Activated CD8-positive, alpha-beta T cell treated with anti-CD3 and anti-CD28 coated beads, Interleukin-2, amount 10 ng/mL, durations not matched to agents 7 days and 5 days (primary cell): ENCODE results near the gene EIF2D. TPM values are rescaled to one million over a fixed set of nuclear protein-coding genes. Genes with fewer than 3 reads are reported as not detected.
A peak's percentile ranks its signal among the peaks of the same experiment; 100 is the strongest.

ENCODE experiments used
- ATAC-seq: fragments of 150-1000 bp; cut with Tn5 transposase; one replicate; pipeline ENCODE4 v1.10.0; 2021; ENCODE audit warnings: moderate library complexity
- CTCF ChIA-PET: fragments of 350-600 bp; sonication (Branson Sonifier 250); formaldehyde crosslinking; loops from one replicate; lab custom pipeline; 2021; ENCODE audit warnings: antibody characterized with exemption; lab: Charles Lee
- POLR2A ChIA-PET: fragments of 350-600 bp; sonication (Branson Sonifier 250); formaldehyde crosslinking; loops from one replicate; lab custom pipeline; 2021; ENCODE audit warnings: antibody characterized with exemption; lab: Charles Lee
- DNase-seq: peaks from one replicate; pipeline ENCODE4 v3.0.0-alpha.2; 2020
- H3K27ac Mint-ChIP-seq: one replicate; pipeline ENCODE4 v1.8.0; 2021; ENCODE audit warnings: mild to moderate bottlenecking, mixed read lengths
- H3K27me3 Mint-ChIP-seq: one replicate; pipeline ENCODE4 v1.8.0; 2021; ENCODE audit warnings: low read depth, mixed read lengths
- H3K36me3 Mint-ChIP-seq: one replicate; pipeline ENCODE4 v1.8.0; 2021; ENCODE audit warnings: low read depth, mixed read lengths
- H3K4me1 Mint-ChIP-seq: one replicate; pipeline ENCODE4 v1.8.0; 2021; ENCODE audit warnings: low read depth, mixed read lengths
- H3K4me3 Mint-ChIP-seq: one replicate; pipeline ENCODE4 v1.8.0; 2021; ENCODE audit warnings: mild to moderate bottlenecking, mixed read lengths
- H3K9me3 Mint-ChIP-seq: one replicate; pipeline ENCODE4 v1.8.0; 2022; ENCODE audit warnings: mixed read lengths; ENCODE audit not compliant: insufficient read depth
- total RNA-seq, 2 experiments: library from RNA; stranded (reverse); gene quantifications; one replicate each; pipeline ENCODE4 v1.2.3, GENCODE V29; 2021

EIF2D gene
- total RNA-seq, 2 experiments from 2014 or later: 41.6 to 45.1 TPM

GRCh38 chr1:206600527-206600926 is 11.7 kb downstream of the EIF2D start:
- DNase-seq (no peak), ATAC-seq (no peak)
- CTCF ChIA-PET: interaction anchor here (1.0 to 2.4 kb wide), 3 partner anchors 12 to 64 kb away, joined by 3 to 8 read pairs (median 4); no protein-coding TSS in a partner anchor
- H3K36me3 Mint-ChIP-seq: peaks cover 50% of the 10 kb centered on the region
- no peaks in the 10 kb centered on the region for H3K27me3 Mint-ChIP-seq
- H3K27ac Mint-ChIP-seq: no peak overlapping the region
- peaks cover 2% of the 10 kb centered on the region for H3K4me1 Mint-ChIP-seq
- H3K9me3 Mint-ChIP-seq: no peaks in the 10 kb centered on the region
- H3K4me3 Mint-ChIP-seq: no peak overlapping the region
- POLR2A ChIA-PET: interaction anchor here (1.2 kb wide), 1 partner anchor 13 kb away, joined by 4 read pairs; no protein-coding TSS in a partner anchor

- H3K27me3 Mint-ChIP-seq: no peaks in the 10 kb centered on the region
- DNase-seq: no peak
- ChIA-PET POLR2A (no interaction called here), CTCF (interaction anchor here (1.2 to 2.7 kb wide), 4 partner anchors 12 to 68 kb away, joined by 3 to 8 read pairs (median 4); no protein-coding TSS in a partner anchor)
- no peak overlapping the region for H3K4me3 Mint-ChIP-seq
- peaks cover 14% of the 10 kb centered on the region for H3K4me1 Mint-ChIP-seq
- ATAC-seq: no peak
- no peaks in the 10 kb centered on the region for H3K9me3 Mint-ChIP-seq
- peaks cover 59% of the 10 kb centered on the region for H3K36me3 Mint-ChIP-seq
- H3K27ac Mint-ChIP-seq: no peak overlapping the region
These were observed 16.0 kb downstream of the EIF2D start for GRCh38 chr1:206596319-206596666.

GRCh38 chr1:206595581-206596318 is 16.5 kb downstream of the EIF2D start:
- ATAC-seq: no peak
- no peak overlapping the region for H3K27ac Mint-ChIP-seq

GRCh38 chr1:206593351-206593925 is 18.8 kb downstream of the EIF2D start:
- Mint-ChIP-seq H3K27ac (peak overlapping the region; percentile 73), H3K27me3 (no peaks in the 10 kb centered on the region), H3K9me3 (no peaks in the 10 kb centered on the region), H3K4me3 (no peak overlapping the region), H3K4me1 (peaks cover 42% of the 10 kb centered on the region), H3K36me3 (peaks cover 65% of the 10 kb centered on the region)
- no peak for DNase-seq
- no peak for ATAC-seq
- POLR2A ChIA-PET: interaction anchor here (0.6 to 1.1 kb wide), 2 partner anchors 13 to 146 kb away, joined by 3 read pairs; no protein-coding TSS in a partner anchor
- CTCF ChIA-PET: interaction anchor here (0.9 to 4.2 kb wide), 9 partner anchors 10 to 114 kb away, joined by 3 to 23 read pairs (median 5); no protein-coding TSS in a partner anchor

More at GRCh38 chr1:206595581-206596318, 16.5 kb downstream of the EIF2D start:
- Mint-ChIP-seq H3K9me3 (no peaks in the 10 kb centered on the region), H3K4me1 (peaks cover 19% of the 10 kb centered on the region), H3K27me3 (no peaks in the 10 kb centered on the region), H3K36me3 (peaks cover 62% of the 10 kb centered on the region), H3K4me3 (no peak overlapping the region)
- no peak for DNase-seq
- CTCF ChIA-PET: interaction anchor here (0.9 to 2.7 kb wide), 5 partner anchors 12 to 133 kb away, joined by 3 to 8 read pairs (median 3); no protein-coding TSS in a partner anchor
- POLR2A ChIA-PET: no interaction called here

GRCh38 chr1:206591696-206592095 is 20.6 kb downstream of the EIF2D start:
- Mint-ChIP-seq H3K36me3 (peaks cover 76% of the 10 kb centered on the region), H3K27me3 (no peaks in the 10 kb centered on the region), H3K4me1 (peaks cover 58% of the 10 kb centered on the region), H3K27ac (peak overlapping the region; percentile 50), H3K4me3 (no peak overlapping the region), H3K9me3 (no peaks in the 10 kb centered on the region)
- ChIA-PET POLR2A (interaction anchor here (1.0 to 1.5 kb wide), 3 partner anchors 16 to 47 kb away, joined by 3 read pairs; partner anchors contain the start of gene DYRK3), CTCF (interaction anchor here (0.5 to 4.2 kb wide), 22 partner anchors 8 to 1051 kb away, joined by 3 to 23 read pairs (median 4); partner anchors contain the start of genes DYRK3 and EIF2D)
- DNase-seq: no peak
- no peak for ATAC-seq

- H3K4me3 Mint-ChIP-seq: no peak overlapping the region
- no peaks in the 10 kb centered on the region for H3K9me3 Mint-ChIP-seq
- H3K27ac Mint-ChIP-seq: peak overlapping the region; percentile 81
- ATAC-seq (no peak), DNase-seq (no peak)
- POLR2A ChIA-PET: interaction anchor here (1.0 to 1.5 kb wide), 2 partner anchors 16 to 44 kb away, joined by 3 read pairs; partner anchors contain the start of gene DYRK3
- peaks cover 62% of the 10 kb centered on the region for H3K4me1 Mint-ChIP-seq
- CTCF ChIA-PET: interaction anchor here (0.7 to 4.2 kb wide), 19 partner anchors 8 to 112 kb away, joined by 3 to 23 read pairs (median 5); partner anchors contain the start of genes DYRK3 and EIF2D
- peaks cover 78% of the 10 kb centered on the region for H3K36me3 Mint-ChIP-seq
- H3K27me3 Mint-ChIP-seq: no peaks in the 10 kb centered on the region
These were observed 21.0 kb downstream of the EIF2D start for GRCh38 chr1:206591226-206591625.

GRCh38 chr1:206590025-206590758 is 22.1 kb downstream of the EIF2D start:
- POLR2A ChIA-PET: no interaction called here
- Mint-ChIP-seq H3K27ac (peak overlapping the region; percentile 85), H3K9me3 (no peaks in the 10 kb centered on the region), H3K4me1 (peaks cover 66% of the 10 kb centered on the region), H3K4me3 (peak overlapping the region; percentile 39), H3K27me3 (no peaks in the 10 kb centered on the region), H3K36me3 (peaks cover 80% of the 10 kb centered on the region)
- ATAC-seq (peak; percentile 92), DNase-seq (peak; percentile 83)
- CTCF ChIA-PET: interaction anchor here (1.1 to 18.9 kb wide), 6 partner anchors 12 to 111 kb away, joined by 3 to 728 read pairs (median 16); no protein-coding TSS in a partner anchor

GRCh38 chr1:206589206-206589605 is 23.1 kb downstream of the EIF2D start:
- Mint-ChIP-seq H3K36me3 (peaks cover 84% of the 10 kb centered on the region), H3K4me3 (no peak overlapping the region), H3K27me3 (no peaks in the 10 kb centered on the region), H3K4me1 (peaks cover 74% of the 10 kb centered on the region), H3K27ac (peak overlapping the region; percentile 85), H3K9me3 (no peaks in the 10 kb centered on the region)
- ChIA-PET CTCF (interaction anchor here (1.0 to 18.9 kb wide), 6 partner anchors 9 to 118 kb away, joined by 3 to 728 read pairs (median 4); no protein-coding TSS in a partner anchor), POLR2A (no interaction called here)
- no peak for DNase-seq
- no peak for ATAC-seq

GRCh38 chr1:206588492-206588891 is 23.8 kb downstream of the EIF2D start:
- Mint-ChIP-seq H3K9me3 (no peaks in the 10 kb centered on the region), H3K27me3 (no peaks in the 10 kb centered on the region), H3K4me1 (peaks cover 81% of the 10 kb centered on the region), H3K36me3 (peaks cover 88% of the 10 kb centered on the region), H3K4me3 (no peak overlapping the region), H3K27ac (peak overlapping the region; percentile 71)
- no peak for ATAC-seq
- ChIA-PET POLR2A (no interaction called here), CTCF (interaction anchor here (0.6 to 18.9 kb wide), 8 partner anchors 8 to 117 kb away, joined by 3 to 728 read pairs (median 6); no protein-coding TSS in a partner anchor)
- no peak for DNase-seq

- peaks cover 90% of the 10 kb centered on the region for H3K36me3 Mint-ChIP-seq
- H3K4me1 Mint-ChIP-seq: peaks cover 87% of the 10 kb centered on the region
- no peaks in the 10 kb centered on the region for H3K9me3 Mint-ChIP-seq
- ChIA-PET POLR2A (interaction anchor here (0.8 to 16.7 kb wide), 2 partner anchors 20 to 33 kb away, joined by 3 to 276 read pairs; no protein-coding TSS in a partner anchor), CTCF (interaction anchor here (0.8 to 18.9 kb wide), 8 partner anchors 8 to 98 kb away, joined by 3 to 728 read pairs (median 6); no protein-coding TSS in a partner anchor)
- DNase-seq: no peak
- no peak overlapping the region for H3K4me3 Mint-ChIP-seq
- no peaks in the 10 kb centered on the region for H3K27me3 Mint-ChIP-seq
- H3K27ac Mint-ChIP-seq: peak overlapping the region; percentile 71
- ATAC-seq: no peak
These were observed 24.4 kb downstream of the EIF2D start for GRCh38 chr1:206587904-206588303.
